Measurements from ENCODE around the gene CA4. TPM values are rescaled to one million over a fixed set of nuclear protein-coding genes. Genes with fewer than 3 reads are reported as not detected.
A peak's percentile ranks its signal among the peaks of the same experiment; 100 is the strongest.

Gene CA4
- total RNA-seq, 1 donor from 2014 or later = not detected

DNA sequence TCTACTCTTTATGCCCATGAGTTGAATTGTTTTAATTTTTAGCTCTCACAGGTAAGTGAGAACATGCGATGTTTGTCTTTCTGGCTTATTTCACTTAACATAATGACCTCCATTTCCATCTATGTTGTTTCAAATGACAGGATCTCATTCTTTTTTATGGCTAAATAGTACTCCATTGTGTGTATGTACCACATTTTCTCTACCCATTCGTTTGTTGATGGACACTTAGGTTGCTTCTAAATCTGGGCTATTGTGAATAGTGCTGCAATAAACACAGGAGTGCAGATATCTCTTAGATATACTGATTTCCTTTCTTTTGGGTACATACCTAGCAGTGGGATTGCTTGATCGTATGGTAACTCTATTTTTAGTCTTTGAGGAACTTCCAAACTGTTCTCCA, 19.3 kb upstream of the CA4 start:
- no peaks in the 10 kb centered on the region for H3K27me3 Mint-ChIP-seq (ENCODE audit: low read depth)
- H3K4me3 Mint-ChIP-seq (ENCODE audit: unreplicated experiment) = no peak overlapping the region
- peaks cover 8% of the 10 kb centered on the region for H3K36me3 Mint-ChIP-seq (ENCODE audit: low read depth)
- no peak for DNase-seq (ENCODE audit: low spot score)
- H3K9me3 Mint-ChIP-seq (ENCODE audit: low read depth) = no peaks in the 10 kb centered on the region
- H3K4me1 Mint-ChIP-seq (ENCODE audit: low read depth) = peaks cover 24% of the 10 kb centered on the region
- TF ChIP-seq CTCF (IDR thresholded peaks at IDR 0.05) = no peak
- H3K27ac Mint-ChIP-seq (ENCODE audit: unreplicated experiment) = no peak overlapping the region

- H3K4me1 Mint-ChIP-seq (ENCODE audit: low read depth) = peaks cover 22% of the 10 kb centered on the region
- H3K27ac Mint-ChIP-seq (ENCODE audit: unreplicated experiment) = peak overlapping the region; percentile 94
- no peaks in the 10 kb centered on the region for H3K9me3 Mint-ChIP-seq (ENCODE audit: low read depth)
- H3K27me3 Mint-ChIP-seq (ENCODE audit: low read depth) = no peaks in the 10 kb centered on the region
- H3K36me3 Mint-ChIP-seq (ENCODE audit: low read depth) = peaks cover 8% of the 10 kb centered on the region
- no peak for TF ChIP-seq CTCF (IDR thresholded peaks at IDR 0.05)
- H3K4me3 Mint-ChIP-seq (ENCODE audit: unreplicated experiment) = peak overlapping the region; percentile 95
- peak; percentile 20 for DNase-seq (ENCODE audit: low spot score)
These were observed 15.2 kb upstream of the CA4 start for GRCh38 chr17:60134396-60135150.

DNA sequence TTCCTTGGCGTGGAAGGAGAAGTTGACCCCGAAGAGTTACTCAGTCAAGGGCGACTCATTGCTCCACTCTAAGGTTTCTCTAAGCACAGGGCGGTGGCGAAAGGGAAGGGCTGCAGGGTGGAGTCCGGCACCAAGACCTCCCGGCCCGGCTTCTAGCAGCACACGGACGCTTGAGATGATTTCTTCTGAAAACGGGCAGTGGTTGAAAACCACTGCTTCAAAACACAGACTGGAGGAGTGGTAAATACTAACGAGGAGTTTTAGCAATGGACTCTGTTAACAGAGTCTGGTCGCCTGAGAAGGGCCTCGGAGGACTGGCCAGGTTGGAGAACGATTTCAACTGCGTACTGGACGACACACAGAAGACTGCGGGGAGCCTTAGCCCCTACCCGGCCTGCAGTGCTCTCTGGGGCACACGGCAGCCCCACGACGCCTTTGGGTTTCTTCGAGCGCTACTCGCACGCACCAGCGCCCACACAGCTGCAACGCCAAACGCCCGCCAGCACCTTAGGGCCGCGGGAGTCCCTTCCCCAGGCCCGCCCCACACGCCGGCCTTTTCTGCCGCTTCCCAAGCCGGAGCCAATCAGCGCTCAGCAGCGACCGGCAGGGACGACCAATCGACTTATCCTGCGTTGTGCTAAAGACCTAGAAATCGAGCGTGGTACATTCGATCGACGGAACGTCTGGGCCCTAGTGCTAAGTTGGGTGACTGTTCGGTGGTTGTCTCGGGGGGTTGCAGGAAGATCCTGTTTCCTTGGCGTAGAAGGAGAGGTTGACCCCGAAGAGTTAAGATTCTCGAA, 14.4 kb upstream of the CA4 start:
- peaks cover 2% of the 10 kb centered on the region for H3K27me3 Mint-ChIP-seq (ENCODE audit: low read depth)
- H3K36me3 Mint-ChIP-seq (ENCODE audit: low read depth) = peaks cover 8% of the 10 kb centered on the region
- peak; percentile 95 for DNase-seq (ENCODE audit: low spot score)
- H3K4me3 Mint-ChIP-seq (ENCODE audit: unreplicated experiment) = peak overlapping the region; percentile 95
- peaks cover 28% of the 10 kb centered on the region for H3K4me1 Mint-ChIP-seq (ENCODE audit: low read depth)
- H3K27ac Mint-ChIP-seq (ENCODE audit: unreplicated experiment) = peak overlapping the region; percentile 94
- no peak for TF ChIP-seq CTCF (IDR thresholded peaks at IDR 0.05)
- H3K9me3 Mint-ChIP-seq (ENCODE audit: low read depth) = no peaks in the 10 kb centered on the region

- DNase-seq (ENCODE audit: low spot score) = peak; percentile 55
- Mint-ChIP-seq H3K4me1 (ENCODE audit: low read depth) (peaks cover 31% of the 10 kb centered on the region), H3K4me3 (ENCODE audit: unreplicated experiment) (peak overlapping the region; percentile 95), H3K27me3 (ENCODE audit: low read depth) (peaks cover 3% of the 10 kb centered on the region), H3K9me3 (ENCODE audit: low read depth) (no peaks in the 10 kb centered on the region), H3K36me3 (ENCODE audit: low read depth) (peaks cover 8% of the 10 kb centered on the region), H3K27ac (ENCODE audit: unreplicated experiment) (no peak overlapping the region)
- TF ChIP-seq CTCF (IDR thresholded peaks at IDR 0.05) = no peak
These were observed 13.7 kb upstream of the CA4 start for GRCh38 chr17:60135951-60136666.

DNA sequence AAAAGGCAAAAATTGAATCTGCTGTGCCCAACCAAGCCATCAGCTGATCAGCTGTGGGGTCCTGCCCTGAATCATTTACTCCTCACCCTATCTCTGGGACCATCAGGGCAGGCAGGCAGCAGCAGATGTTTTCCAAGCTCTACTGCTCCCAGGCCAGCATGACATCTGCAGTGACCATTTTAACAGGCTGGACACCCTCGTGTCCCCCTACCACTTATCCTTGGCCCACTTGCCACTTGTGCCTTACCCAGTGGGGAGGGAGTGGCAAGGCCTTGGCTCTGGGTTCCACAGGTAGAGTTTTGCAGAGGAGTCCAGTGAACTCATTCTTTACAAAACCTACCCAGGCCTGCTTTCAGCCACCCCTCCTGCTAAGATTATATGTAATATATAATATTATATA, 12.0 kb upstream of the CA4 start:
- no peak for TF ChIP-seq CTCF (IDR thresholded peaks at IDR 0.05)
- Mint-ChIP-seq H3K27me3 (ENCODE audit: low read depth) (peaks cover 3% of the 10 kb centered on the region), H3K4me3 (ENCODE audit: unreplicated experiment) (no peak overlapping the region), H3K36me3 (ENCODE audit: low read depth) (no peaks in the 10 kb centered on the region), H3K27ac (ENCODE audit: unreplicated experiment) (no peak overlapping the region), H3K9me3 (ENCODE audit: low read depth) (no peaks in the 10 kb centered on the region), H3K4me1 (ENCODE audit: low read depth) (peaks cover 47% of the 10 kb centered on the region)
- DNase-seq (ENCODE audit: low spot score) = peak; percentile 26

Data from chondrocyte (in vitro differentiated cells).